Choroid plexus epithelial cell (primary cell): Measurements from ENCODE around the gene HLCS.

Source experiments
- DNase-seq: peaks from one replicate; pipeline ENCODE4 v3.0.0-alpha.2; 2010; ENCODE audit warnings: low read depth
- H3K4me3 ChIP-seq: 2 replicates; pipeline ENCODE4 v1.5.1; 2011; ENCODE audit warnings: low read depth, mild to moderate bottlenecking, control low read depth, low read length, moderate library complexity
- TF ChIP-seq, protein P1 (sequence below): conservative IDR thresholded peaks from 2 replicates; pipeline ENCODE4 v1.5.1; 2011; ENCODE audit warnings: low read depth, mild to moderate bottlenecking, control low read depth, inconsistent platforms, low read length, moderate library complexity

The HLCS gene

DNA sequence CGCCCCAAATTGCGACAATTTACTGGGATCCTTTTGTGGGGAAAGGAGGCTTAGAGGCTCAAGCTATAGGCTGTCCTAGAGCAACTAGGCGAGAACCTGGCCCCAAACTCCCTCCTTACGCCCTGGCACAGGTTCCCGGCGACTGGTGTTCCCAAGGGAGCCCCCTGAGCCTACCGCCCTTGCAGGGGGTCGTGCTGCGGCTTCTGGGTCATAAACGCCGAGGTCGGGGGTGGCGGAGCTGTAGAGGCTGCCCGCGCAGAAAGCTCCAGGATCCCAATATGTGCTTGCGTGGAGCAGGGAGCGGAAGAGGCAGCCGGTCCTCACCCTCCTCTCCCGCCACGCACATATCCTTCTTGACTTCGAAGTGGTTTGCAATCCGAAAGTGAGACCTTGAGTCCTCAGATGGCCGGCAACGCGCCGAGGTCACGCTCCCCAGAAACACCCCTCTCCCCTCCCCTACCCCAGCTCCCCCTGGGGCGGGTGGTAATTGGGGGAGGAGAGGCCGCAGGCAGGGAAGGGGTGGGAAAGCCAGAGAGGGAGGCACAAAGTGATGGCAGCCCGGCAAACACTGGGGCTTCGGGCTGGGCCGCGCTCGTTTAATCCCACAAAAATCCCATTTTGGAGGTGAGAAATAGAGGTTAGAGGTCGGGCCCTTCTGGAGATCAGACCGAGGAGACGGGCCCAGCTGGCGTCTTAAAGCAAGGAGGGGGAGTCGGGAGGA, 261.4 kb downstream of the HLCS start:
- DNase-seq = no peak
- no peak overlapping the region for H3K4me3 ChIP-seq
- TF ChIP-seq, protein P1, sequence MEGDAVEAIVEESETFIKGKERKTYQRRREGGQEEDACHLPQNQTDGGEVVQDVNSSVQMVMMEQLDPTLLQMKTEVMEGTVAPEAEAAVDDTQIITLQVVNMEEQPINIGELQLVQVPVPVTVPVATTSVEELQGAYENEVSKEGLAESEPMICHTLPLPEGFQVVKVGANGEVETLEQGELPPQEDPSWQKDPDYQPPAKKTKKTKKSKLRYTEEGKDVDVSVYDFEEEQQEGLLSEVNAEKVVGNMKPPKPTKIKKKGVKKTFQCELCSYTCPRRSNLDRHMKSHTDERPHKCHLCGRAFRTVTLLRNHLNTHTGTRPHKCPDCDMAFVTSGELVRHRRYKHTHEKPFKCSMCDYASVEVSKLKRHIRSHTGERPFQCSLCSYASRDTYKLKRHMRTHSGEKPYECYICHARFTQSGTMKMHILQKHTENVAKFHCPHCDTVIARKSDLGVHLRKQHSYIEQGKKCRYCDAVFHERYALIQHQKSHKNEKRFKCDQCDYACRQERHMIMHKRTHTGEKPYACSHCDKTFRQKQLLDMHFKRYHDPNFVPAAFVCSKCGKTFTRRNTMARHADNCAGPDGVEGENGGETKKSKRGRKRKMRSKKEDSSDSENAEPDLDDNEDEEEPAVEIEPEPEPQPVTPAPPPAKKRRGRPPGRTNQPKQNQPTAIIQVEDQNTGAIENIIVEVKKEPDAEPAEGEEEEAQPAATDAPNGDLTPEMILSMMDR = no peak

- no peak overlapping the region for H3K4me3 ChIP-seq
- DNase-seq = no peak
- TF ChIP-seq, protein P1 = no peak
Observed at GRCh38 chr21:36704281-36704957, 262.1 kb downstream of the HLCS start.

GRCh38 chr21:36703626-36704280, 262.7 kb downstream of the HLCS start:
- no peak for DNase-seq
- TF ChIP-seq, protein P1 = no peak
- no peak overlapping the region for H3K4me3 ChIP-seq

DNA sequence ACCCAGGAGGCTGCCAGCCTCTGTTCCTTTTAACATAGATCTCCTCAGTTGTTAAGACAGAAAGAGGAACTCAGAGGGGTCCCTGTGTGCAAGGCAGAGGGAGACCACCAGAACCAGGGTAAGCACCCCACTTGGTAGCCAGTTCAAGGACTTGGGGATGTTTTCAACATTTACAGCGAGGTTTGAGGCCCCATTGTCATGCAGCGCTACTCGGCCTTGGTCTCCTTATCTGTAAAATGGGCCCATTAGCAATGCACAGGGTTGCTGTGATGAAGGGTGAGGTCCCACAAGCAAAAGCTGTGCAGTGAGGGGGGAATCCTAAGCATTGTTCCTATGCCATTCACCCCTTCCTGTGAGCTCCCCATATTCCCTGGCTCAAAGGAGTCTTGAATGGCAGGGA, 263.3 kb downstream of the HLCS start:
- DNase-seq = no peak
- no peak overlapping the region for H3K4me3 ChIP-seq
- TF ChIP-seq, protein P1 = no peak

DNA sequence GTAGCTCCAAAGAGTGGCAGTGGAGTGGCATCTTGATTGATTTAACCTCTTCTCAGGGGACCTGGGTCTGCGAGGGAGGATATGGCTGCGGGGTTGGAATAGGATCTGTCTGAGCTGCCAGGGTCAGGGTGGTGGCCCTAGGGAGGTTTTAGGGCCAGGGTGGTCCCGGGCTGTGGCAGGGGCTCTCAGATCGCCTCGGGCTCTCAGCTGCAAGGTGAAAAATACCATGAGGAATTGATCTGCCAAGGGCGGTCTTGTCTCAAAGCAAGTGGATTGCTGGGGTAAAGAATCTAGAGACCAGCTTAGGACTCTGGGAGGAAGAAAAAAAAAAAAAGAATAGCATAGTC, 263.9 kb downstream of the HLCS start:
- TF ChIP-seq, protein P1 = no peak
- no peak overlapping the region for H3K4me3 ChIP-seq

GRCh38 chr21:36701756-36702621, 264.5 kb downstream of the HLCS start:
- DNase-seq = no peak
- TF ChIP-seq, protein P1 = no peak
- no peak overlapping the region for H3K4me3 ChIP-seq

More for the DNA sequence above, 263.9 kb downstream of the HLCS start:
- DNase-seq = no peak
